Uterus (tissue), 4 donors: ENCODE results near the gene CLIC6. TPM values are rescaled to one million over a fixed set of nuclear protein-coding genes. Genes with fewer than 3 reads are reported as not detected.

Source experiments
- DNase-seq, 2 donors: peaks; one replicate each; pipeline ENCODE4 v3.0.0-alpha.2; 2019 to 2020
- H3K27ac ChIP-seq, 2 donors: fragments of 200-600 bp; sonication (generic); 1 replicate in 1 of 2; 2 replicates in 1 of 2; pipeline ENCODE4 v1.5.1; 2016 to 2018
- H3K27me3 ChIP-seq, 2 donors: fragments of 200-600 bp; sonication (generic); one replicate each; pipeline ENCODE4 v1.5.1; 2018 to 2019; ENCODE audit warnings: control low read depth in 1 of 2
- H3K36me3 ChIP-seq, 2 donors: fragments of 200-600 bp; sonication (generic); one replicate each; pipeline ENCODE4 v1.5.1; 2019; ENCODE audit warnings: control low read depth in 1 of 2
- H3K4me1 ChIP-seq, 2 donors: fragments of 200-600 bp; sonication (generic); one replicate each; pipeline ENCODE4 v1.5.1; 2018 to 2019; ENCODE audit warnings: control low read depth in 1 of 2
- H3K4me3 ChIP-seq, 2 donors: fragments of 200-600 bp; sonication (generic); 1 replicate in 1 of 2; 2 replicates in 1 of 2; pipeline ENCODE4 v1.5.1; 2018 to 2019; ENCODE audit warnings: mild to moderate bottlenecking in 1 of 2
- H3K9me3 ChIP-seq, 2 donors: fragments of 200-600 bp; sonication (generic); one replicate each; pipeline ENCODE4 v1.5.1; 2019; ENCODE audit warnings: control low read depth in 1 of 2
- POLR2A ChIP-seq, 2 donors: fragments of 450-650 bp; IDR thresholded peaks; one replicate each; pipeline ENCODE4 v1.6.1; 2016; ENCODE audit warnings: antibody characterized with exemption in 2 of 2, mild to moderate bottlenecking in 1 of 2, moderate library complexity in 1 of 2
- intact Hi-C: fragments of 100-400 bp; cut with DNase I; formaldehyde crosslinking; loops from one replicate; pipeline ENCODE4 v1.15.1; 2023; ENCODE audit warnings: low total_unique reads
- total RNA-seq, 4 donors: library from RNA; depleted of rRNA in 3 of 4; stranded (reverse); fragments of >200 nt in 3 of 4; gene quantifications; one replicate each; pipeline versions ENCODE4 v1.1.0 to v1.2.4, GENCODE V29; 2014 to 2023
- TF ChIP-seq, protein P1 (sequence below), 4 experiments: fragments of 200-600 bp in 2 of 4; fragments of 450-650 bp in 2 of 4; sonication (generic) in 2 of 4; IDR thresholded peaks; one replicate each; pipeline ENCODE4 v1.5.1; 2016 to 2019; ENCODE audit warnings: antibody characterized with exemption in 4 of 4, mild to moderate bottlenecking in 2 of 4, moderate library complexity in 1 of 4
- donor health status: DM: yes; HTN: yes; CAD: no.

Gene CLIC6
- total RNA-seq, 4 donors from 2014 or later: under 0.01 to 0.69 (median 0.38) TPM

DNA sequence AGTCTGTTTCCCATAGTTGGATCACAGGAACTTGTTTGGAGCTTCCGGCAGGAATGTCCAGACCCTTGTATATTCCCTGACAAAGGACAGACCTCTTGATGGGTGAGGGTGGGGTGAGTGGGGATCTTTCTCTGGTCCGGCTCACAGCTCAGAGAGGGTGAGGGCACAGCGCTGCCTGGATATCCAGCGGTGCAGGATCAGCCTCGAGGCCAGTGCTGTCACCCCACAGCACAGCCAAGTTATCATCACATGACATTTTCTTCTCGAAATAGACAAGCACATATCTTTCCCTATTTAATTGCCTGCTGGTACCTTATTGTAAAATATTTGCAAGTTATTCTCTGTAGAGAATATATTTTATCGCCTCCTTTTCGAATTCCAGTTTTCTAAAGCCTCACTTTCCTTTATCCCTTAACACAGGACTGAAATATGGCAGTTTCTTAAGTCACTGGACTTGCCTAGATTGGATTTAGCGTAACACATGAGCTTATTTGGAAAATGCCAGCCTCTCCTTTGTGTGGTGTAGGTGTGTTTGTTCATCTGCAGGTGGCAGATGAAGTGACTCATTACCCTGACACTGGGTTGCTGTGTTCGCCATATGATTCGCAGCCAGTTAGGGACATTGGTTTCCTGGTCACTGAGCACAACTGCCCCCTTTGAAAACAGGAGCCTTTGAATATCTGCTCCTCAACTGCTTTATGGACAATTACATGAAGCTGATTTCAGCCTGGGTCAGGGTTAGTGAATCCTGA lies 21.4 kb downstream of the CLIC6 start:
- DNase-seq: no peak
- no peak for TF ChIP-seq POLR2A (IDR thresholded peaks at IDR 0.05)
- TF ChIP-seq, protein P1, sequence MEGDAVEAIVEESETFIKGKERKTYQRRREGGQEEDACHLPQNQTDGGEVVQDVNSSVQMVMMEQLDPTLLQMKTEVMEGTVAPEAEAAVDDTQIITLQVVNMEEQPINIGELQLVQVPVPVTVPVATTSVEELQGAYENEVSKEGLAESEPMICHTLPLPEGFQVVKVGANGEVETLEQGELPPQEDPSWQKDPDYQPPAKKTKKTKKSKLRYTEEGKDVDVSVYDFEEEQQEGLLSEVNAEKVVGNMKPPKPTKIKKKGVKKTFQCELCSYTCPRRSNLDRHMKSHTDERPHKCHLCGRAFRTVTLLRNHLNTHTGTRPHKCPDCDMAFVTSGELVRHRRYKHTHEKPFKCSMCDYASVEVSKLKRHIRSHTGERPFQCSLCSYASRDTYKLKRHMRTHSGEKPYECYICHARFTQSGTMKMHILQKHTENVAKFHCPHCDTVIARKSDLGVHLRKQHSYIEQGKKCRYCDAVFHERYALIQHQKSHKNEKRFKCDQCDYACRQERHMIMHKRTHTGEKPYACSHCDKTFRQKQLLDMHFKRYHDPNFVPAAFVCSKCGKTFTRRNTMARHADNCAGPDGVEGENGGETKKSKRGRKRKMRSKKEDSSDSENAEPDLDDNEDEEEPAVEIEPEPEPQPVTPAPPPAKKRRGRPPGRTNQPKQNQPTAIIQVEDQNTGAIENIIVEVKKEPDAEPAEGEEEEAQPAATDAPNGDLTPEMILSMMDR (IDR thresholded peaks at IDR 0.05): no peak
- Histone ChIP-seq H3K4me1 (no peaks in the 10 kb centered on the region), H3K27ac (no peak overlapping the region), H3K27me3 (no peaks in the 10 kb centered on the region), H3K36me3 (no peaks in the 10 kb centered on the region), H3K9me3 (no peaks in the 10 kb centered on the region), H3K4me3 (no peak overlapping the region)
- intact Hi-C loops: no loop called here

DNA sequence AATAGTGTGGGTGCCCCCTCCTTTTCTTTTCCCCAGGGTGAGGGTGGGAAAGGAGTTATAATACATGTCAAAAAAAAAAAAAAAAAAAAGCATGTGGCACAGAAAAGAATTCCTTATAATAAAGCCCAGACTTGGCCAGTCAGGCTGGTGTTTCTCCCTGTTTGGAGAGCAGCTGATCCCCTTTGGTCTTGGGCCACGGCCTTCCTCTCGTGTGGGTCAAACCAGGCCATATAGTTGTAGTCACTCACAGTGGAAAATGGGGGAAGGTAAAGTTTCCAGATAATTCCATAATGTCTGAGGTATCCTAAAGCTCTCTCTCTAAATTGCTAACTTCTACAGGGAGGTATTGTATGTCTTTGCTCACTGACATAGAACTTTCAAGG lies 22.0 kb downstream of the CLIC6 start:
- Histone ChIP-seq H3K4me1 (no peaks in the 10 kb centered on the region), H3K4me3 (no peak overlapping the region), H3K36me3 (no peaks in the 10 kb centered on the region), H3K27ac (no peak overlapping the region), H3K27me3 (no peaks in the 10 kb centered on the region), H3K9me3 (no peaks in the 10 kb centered on the region)
- TF ChIP-seq, protein P1 (IDR thresholded peaks at IDR 0.05): no peak
- no peak for TF ChIP-seq POLR2A (IDR thresholded peaks at IDR 0.05)
- no peak for DNase-seq
- intact Hi-C loops: no loop called here

DNA sequence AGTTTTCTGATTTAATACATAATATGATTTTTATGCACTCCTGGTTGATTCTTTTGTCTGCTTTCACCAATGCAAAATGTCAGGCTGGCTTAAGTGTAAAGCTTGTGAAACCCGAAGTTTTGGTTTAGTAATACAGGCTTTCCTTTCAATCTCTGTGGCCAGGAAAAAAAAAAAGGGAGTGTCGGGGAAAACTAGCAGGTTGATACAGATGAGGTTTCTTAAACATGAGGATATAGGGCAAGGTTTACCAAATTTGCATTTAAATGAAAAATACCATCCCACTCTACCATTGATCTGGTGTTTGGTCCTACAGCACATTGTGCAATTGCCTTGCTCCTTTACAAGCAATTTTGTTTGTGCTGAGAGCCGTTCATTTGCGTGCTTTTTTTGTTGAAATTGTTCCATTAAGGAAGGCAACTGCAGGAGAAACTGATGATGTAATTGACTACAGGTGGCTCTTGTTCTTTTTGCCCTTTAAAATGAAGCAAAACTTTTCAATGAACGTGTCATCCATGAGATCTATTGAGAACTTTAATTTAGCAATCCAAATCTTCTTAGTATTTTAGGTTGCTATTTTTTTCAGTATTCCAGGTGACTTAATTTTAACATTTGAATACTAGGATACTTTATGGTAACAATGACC lies 22.7 kb downstream of the CLIC6 start:
- Histone ChIP-seq H3K4me3 (no peak overlapping the region), H3K36me3 (no peaks in the 10 kb centered on the region), H3K9me3 (no peaks in the 10 kb centered on the region), H3K27me3 (no peaks in the 10 kb centered on the region), H3K4me1 (no peaks in the 10 kb centered on the region), H3K27ac (no peak overlapping the region)
- TF ChIP-seq, protein P1 (IDR thresholded peaks at IDR 0.05): no peak
- TF ChIP-seq POLR2A (IDR thresholded peaks at IDR 0.05): no peak
- intact Hi-C loops: no loop called here
- DNase-seq: no peak

DNA sequence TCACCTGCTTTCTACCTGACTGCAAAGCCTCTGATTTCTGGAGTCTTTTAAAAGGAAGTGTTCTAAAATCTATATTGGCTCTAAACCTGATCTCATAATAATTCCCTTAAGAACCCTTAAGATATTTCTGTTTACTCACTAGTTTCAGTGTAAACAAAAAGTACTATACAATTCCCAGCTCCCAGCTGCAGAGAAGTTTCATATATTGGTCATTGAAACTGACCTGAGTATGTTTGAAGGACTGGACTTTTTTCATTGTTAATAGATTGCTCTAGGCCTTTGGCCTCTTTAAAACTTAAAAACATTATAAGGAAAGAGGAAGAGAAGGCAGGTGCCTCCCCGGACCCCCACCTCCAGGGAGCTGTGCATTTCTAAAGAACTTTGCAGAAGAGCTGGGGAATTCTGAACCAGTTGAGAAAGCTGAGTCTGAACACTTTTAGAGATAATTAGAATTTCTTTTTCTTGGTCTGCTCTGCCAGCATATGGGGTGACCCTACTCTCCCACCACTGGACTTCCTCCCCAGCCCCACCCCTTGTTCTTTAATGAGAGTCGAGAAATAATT lies 23.7 kb downstream of the CLIC6 start:
- intact Hi-C loops: no loop called here

More for the DNA sequence above, 23.7 kb downstream of the CLIC6 start:
- no peaks in the 10 kb centered on the region for H3K36me3 ChIP-seq
- no peaks in the 10 kb centered on the region for H3K27me3 ChIP-seq
- TF ChIP-seq, protein P1 (IDR thresholded peaks at IDR 0.05): no peak
- TF ChIP-seq POLR2A (IDR thresholded peaks at IDR 0.05): no peak
- H3K4me1 ChIP-seq: no peaks in the 10 kb centered on the region
- H3K27ac ChIP-seq: no peak overlapping the region
- no peaks in the 10 kb centered on the region for H3K9me3 ChIP-seq
- no peak overlapping the region for H3K4me3 ChIP-seq
- DNase-seq: no peak
